Measurements from ENCODE around the gene PLCB4. TPM values are rescaled to one million over a fixed set of nuclear protein-coding genes. Genes with fewer than 3 reads are reported as not detected.
A peak's percentile ranks its signal among the peaks of the same experiment; 100 is the strongest.

Gene PLCB4
- total RNA-seq, 1 donor from 2014 or later: 53.3 TPM

DNA sequence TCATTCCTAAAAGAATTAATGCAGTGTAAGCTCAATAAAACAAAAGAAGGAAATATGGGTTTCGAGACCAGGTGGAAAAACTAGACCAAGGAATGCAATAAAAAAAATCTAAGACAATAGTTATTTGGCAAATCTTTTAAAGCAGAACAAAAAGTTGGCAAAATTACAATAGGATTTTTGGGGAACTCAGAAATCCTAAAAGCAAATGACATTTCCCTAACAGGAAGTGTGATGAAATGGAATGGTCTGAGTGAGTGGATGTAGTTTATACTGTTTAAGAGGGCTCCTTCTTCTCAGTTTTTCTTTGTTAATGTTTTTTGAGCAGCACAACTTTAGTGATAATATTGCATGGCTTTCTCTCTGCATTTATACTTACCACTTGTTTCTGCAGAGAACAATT lies 190.0 kb downstream of the PLCB4 start:
- Mint-ChIP-seq H3K27me3 (ENCODE audit: low read depth) (no peaks in the 10 kb centered on the region), H3K4me1 (peaks cover 33% of the 10 kb centered on the region), H3K4me3 (no peak overlapping the region), H3K36me3 (ENCODE audit: low read depth) (peaks cover 3% of the 10 kb centered on the region), H3K9me3 (peaks cover 3% of the 10 kb centered on the region), H3K27ac (ENCODE audit: unreplicated experiment) (no peak overlapping the region)
- DNase-seq (ENCODE audit: low read depth, low spot score): no peak
- TF ChIP-seq, protein P1, sequence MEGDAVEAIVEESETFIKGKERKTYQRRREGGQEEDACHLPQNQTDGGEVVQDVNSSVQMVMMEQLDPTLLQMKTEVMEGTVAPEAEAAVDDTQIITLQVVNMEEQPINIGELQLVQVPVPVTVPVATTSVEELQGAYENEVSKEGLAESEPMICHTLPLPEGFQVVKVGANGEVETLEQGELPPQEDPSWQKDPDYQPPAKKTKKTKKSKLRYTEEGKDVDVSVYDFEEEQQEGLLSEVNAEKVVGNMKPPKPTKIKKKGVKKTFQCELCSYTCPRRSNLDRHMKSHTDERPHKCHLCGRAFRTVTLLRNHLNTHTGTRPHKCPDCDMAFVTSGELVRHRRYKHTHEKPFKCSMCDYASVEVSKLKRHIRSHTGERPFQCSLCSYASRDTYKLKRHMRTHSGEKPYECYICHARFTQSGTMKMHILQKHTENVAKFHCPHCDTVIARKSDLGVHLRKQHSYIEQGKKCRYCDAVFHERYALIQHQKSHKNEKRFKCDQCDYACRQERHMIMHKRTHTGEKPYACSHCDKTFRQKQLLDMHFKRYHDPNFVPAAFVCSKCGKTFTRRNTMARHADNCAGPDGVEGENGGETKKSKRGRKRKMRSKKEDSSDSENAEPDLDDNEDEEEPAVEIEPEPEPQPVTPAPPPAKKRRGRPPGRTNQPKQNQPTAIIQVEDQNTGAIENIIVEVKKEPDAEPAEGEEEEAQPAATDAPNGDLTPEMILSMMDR (conservative IDR thresholded peaks at IDR 0.05): no peak

DNA sequence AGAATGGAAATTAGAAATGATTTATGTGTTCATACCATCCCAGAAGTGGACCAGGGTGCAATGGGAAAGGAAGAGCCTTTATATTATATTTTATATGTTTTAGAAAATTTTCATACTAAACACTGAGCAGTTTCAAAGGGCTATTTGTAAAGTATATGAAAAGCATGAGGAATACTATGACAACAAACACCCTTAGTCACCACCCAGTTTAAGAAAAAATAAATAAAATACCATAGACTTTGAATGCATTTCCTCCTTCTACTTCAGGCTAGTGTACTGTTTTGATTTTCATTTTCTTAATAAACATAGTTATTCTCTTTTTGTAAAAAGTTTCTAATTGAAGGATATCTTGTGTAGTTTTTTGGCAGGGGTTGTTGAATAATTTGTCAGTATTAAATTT lies 191.1 kb downstream of the PLCB4 start:
- TF ChIP-seq, protein P1 (conservative IDR thresholded peaks at IDR 0.05): no peak
- H3K27ac Mint-ChIP-seq (ENCODE audit: unreplicated experiment): no peak overlapping the region
- H3K27me3 Mint-ChIP-seq (ENCODE audit: low read depth): no peaks in the 10 kb centered on the region
- DNase-seq (ENCODE audit: low read depth, low spot score): no peak
- H3K9me3 Mint-ChIP-seq: peaks cover 1% of the 10 kb centered on the region
- peaks cover 3% of the 10 kb centered on the region for H3K36me3 Mint-ChIP-seq (ENCODE audit: low read depth)
- H3K4me3 Mint-ChIP-seq: no peak overlapping the region
- H3K4me1 Mint-ChIP-seq: peaks cover 30% of the 10 kb centered on the region

DNA sequence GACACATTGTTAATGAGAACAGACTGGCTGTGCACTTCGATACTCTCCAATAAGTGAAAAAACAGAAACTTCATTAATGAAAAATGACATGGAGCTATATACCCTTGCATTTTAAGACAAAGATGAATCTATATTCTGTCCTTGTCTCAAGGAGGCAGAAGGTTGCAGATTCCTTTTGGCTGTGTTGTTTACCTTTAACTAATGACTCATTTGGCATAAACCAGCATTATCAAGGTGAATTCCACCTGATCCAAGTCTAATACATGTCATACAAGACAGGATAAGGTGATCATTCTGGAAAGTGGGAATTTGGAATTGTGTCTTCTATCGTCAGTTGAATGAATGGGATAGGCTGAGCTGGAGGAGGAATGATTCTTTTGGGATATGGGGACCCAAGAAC lies 192.9 kb downstream of the PLCB4 start:
- Mint-ChIP-seq H3K36me3 (ENCODE audit: low read depth) (peaks cover 1% of the 10 kb centered on the region), H3K27ac (ENCODE audit: unreplicated experiment) (peak overlapping the region; percentile 13), H3K27me3 (ENCODE audit: low read depth) (no peaks in the 10 kb centered on the region), H3K4me3 (no peak overlapping the region), H3K4me1 (peaks cover 22% of the 10 kb centered on the region), H3K9me3 (no peaks in the 10 kb centered on the region)
- TF ChIP-seq, protein P1 (conservative IDR thresholded peaks at IDR 0.05): no peak
- no peak for DNase-seq (ENCODE audit: low read depth, low spot score)

DNA sequence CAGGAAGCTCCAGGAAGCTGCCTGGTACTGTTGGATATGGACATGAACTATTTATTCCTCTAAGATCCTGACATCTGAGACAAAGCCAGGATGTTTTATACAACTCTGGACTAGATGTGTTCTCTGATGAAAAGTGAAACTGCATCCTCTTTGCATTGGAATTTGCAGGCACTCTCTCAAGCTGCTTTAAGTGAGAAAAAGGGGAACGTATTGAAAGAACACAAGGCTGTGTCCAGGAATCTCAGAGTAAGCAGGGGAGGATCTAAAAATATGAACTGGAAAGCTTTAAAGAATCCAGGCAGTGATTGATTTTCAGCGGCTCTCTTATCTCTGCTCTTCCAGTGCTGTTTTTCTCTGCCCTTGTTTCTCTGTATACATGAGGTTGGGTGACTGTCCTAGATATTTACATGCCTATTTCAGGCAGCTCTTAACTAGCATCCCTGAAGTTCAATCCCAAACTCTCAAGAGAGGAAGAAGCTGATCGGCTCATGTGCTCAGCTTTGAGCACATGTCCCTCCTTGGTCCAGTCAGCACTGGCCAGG lies 193.8 kb downstream of the PLCB4 start:
- Mint-ChIP-seq H3K4me3 (no peak overlapping the region), H3K27ac (ENCODE audit: unreplicated experiment) (peak overlapping the region; percentile 13), H3K4me1 (peaks cover 24% of the 10 kb centered on the region), H3K27me3 (ENCODE audit: low read depth) (no peaks in the 10 kb centered on the region), H3K36me3 (ENCODE audit: low read depth) (no peaks in the 10 kb centered on the region), H3K9me3 (no peaks in the 10 kb centered on the region)
- TF ChIP-seq, protein P1 (conservative IDR thresholded peaks at IDR 0.05): no peak
- DNase-seq (ENCODE audit: low read depth, low spot score): no peak

DNA sequence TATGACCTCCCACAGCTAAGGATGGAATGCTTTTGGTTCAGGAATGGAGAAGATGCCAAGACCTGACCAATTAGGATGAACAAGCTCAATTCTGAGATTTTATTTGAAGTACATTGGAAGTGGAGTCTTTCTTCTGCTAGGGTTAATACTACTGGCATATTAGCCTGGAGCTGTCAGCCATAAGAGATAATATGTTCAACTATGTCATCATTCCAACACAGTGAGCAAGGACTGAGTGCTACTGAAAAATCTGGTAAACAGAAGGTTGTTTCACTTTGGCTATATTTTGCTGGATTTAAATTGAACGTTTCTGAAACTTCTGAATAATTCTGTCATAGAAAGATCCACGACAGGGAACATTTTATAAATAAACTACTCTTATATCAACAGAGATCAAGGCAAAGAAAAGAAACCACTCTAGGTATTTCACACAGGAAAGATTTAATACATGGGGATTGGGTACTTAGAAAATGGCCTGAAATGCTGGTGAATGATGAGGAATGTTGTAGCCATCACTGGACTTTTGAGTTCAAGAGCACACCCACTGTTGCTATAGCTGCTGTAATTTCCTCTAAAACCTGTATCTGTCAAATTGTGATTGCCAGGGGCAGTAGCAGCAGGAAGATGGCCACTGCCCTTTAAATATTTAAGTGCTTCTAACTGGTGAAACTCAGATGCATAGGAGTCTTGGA lies 200.5 kb downstream of the PLCB4 start:
- Mint-ChIP-seq H3K4me1 (peaks cover 29% of the 10 kb centered on the region), H3K9me3 (no peaks in the 10 kb centered on the region), H3K4me3 (no peak overlapping the region), H3K27me3 (ENCODE audit: low read depth) (no peaks in the 10 kb centered on the region), H3K27ac (ENCODE audit: unreplicated experiment) (no peak overlapping the region), H3K36me3 (ENCODE audit: low read depth) (no peaks in the 10 kb centered on the region)
- no peak for DNase-seq (ENCODE audit: low read depth, low spot score)
- TF ChIP-seq, protein P1 (conservative IDR thresholded peaks at IDR 0.05): no peak

Data from neural crest cell (in vitro differentiated cells).